Adipose tissue (tissue), 3 donors: ENCODE results near the gene CA5A. TPM values are rescaled to one million over a fixed set of nuclear protein-coding genes. Genes with fewer than 3 reads are reported as not detected.
"Not testable (repeated sequence)": the region's sequence is repeated elsewhere in the genome, so short reads cannot be mapped to it uniquely, and the experiment has no call there.

ENCODE experiments used
- H3K27ac ChIP-seq: one replicate; pipeline ENCODE4 v1.5.1; 2013; ENCODE audit warnings: low read depth, low read length
- WGBS, 3 donors: extraction: QIAGEN DNeasy Blood & Tissue Kit; methylation state at CpG; one replicate each; pipeline ENCODE4 v1.1.7; 2013; 5-methylcytosine and 5-hydroxymethylcytosine counted together
- polyA plus RNA-seq, 3 donors: library from polyadenylated mRNA; stranded (reverse); fragments of 200-250 nt; gene quantifications; one replicate each; pipeline ENCODE4 v1.2.3, GENCODE V29; 2013
- donor health status: healthy with polysubstance abuse.
- donor health status: Bipolar disorder and iron deficiency.
- donor health status: healthy.

The CA5A gene
- not detected for polyA plus RNA-seq

GRCh38 chr16:87936375-87937230 lies at the start of gene CA5A:
Gene CA5A (minus strand): TSS chr16:87936529. CDS start chr16:87936450, 79 bp downstream.
- no peak within 1 kb of the TSS for H3K27ac ChIP-seq
- 81 to 91% (median 82%) methylated on average over 15 of the region's 15 CpGs for WGBS, 3 donors

- WGBS, 3 donors = 71 to 90% (median 71%) methylated on average over 5 of the region's 5 CpGs
- not testable (repeated sequence) for H3K27ac ChIP-seq
Measured at GRCh38 chr16:87985493-87985892, 49.2 kb upstream of the CA5A start.

GRCh38 chr16:87984632-87985267 lies 48.4 kb upstream of the CA5A start:
- WGBS, 3 donors = 95 to 96% (median 96%) methylated on average over 27 to 28 of the region's 28 CpGs
- no peak overlapping the region for H3K27ac ChIP-seq

GRCh38 chr16:87984180-87984579 lies 47.9 kb upstream of the CA5A start:
- not testable (repeated sequence) for H3K27ac ChIP-seq
- 88 to 93% (median 89%) methylated on average over 15 of the region's 15 CpGs for WGBS, 3 donors

- H3K27ac ChIP-seq = not testable (repeated sequence)
- 48 to 73% (median 67%) methylated on average over 6 to 7 of the region's 7 CpGs for WGBS, 3 donors
Measured at GRCh38 chr16:87983737-87984097, 47.4 kb upstream of the CA5A start.

GRCh38 chr16:87983072-87983736 lies 46.9 kb upstream of the CA5A start:
- 48 to 62% (median 54%) methylated on average over 19 to 20 of the region's 20 CpGs for WGBS, 3 donors
- not testable (repeated sequence) for H3K27ac ChIP-seq

GRCh38 chr16:87982581-87983041 lies 46.3 kb upstream of the CA5A start:
- no peak overlapping the region for H3K27ac ChIP-seq
- WGBS, 3 donors = 73 to 78% (median 77%) methylated on average over 16 to 17 of the region's 17 CpGs

GRCh38 chr16:87981376-87981775 lies 45.0 kb upstream of the CA5A start:
- 76 to 89% (median 78%) methylated on average over 4 of the region's 4 CpGs for WGBS, 3 donors
- not testable (repeated sequence) for H3K27ac ChIP-seq

GRCh38 chr16:87979911-87980630 lies 43.7 kb upstream of the CA5A start:
- WGBS, 3 donors = 57 to 76% (median 69%) methylated on average over 12 of the region's 12 CpGs
- not testable (repeated sequence) for H3K27ac ChIP-seq

- WGBS, 3 donors = 45 to 84% (median 79%) methylated on average over 8 of the region's 8 CpGs
- H3K27ac ChIP-seq = no peak overlapping the region
Measured at GRCh38 chr16:87979352-87979751, 43.0 kb upstream of the CA5A start.

- WGBS, 3 donors = 84 to 85% (median 85%) methylated on average over 5 of the region's 5 CpGs
Measured at GRCh38 chr16:87978127-87978526, 41.8 kb upstream of the CA5A start.

GRCh38 chr16:87976665-87977064 lies 40.3 kb upstream of the CA5A start:
- H3K27ac ChIP-seq = no peak overlapping the region
- 65 to 78% (median 67%) methylated on average over 3 of the region's 3 CpGs for WGBS, 3 donors

More at GRCh38 chr16:87978127-87978526, 41.8 kb upstream of the CA5A start:
- no peak overlapping the region for H3K27ac ChIP-seq

GRCh38 chr16:87974178-87974577 lies 37.8 kb upstream of the CA5A start:
- WGBS, 3 donors = 70 to 93% (median 75%) methylated on average over 9 of the region's 9 CpGs
- H3K27ac ChIP-seq = no peak overlapping the region

- 51 to 90% (median 57%) methylated on average over 3 of the region's 3 CpGs for WGBS, 3 donors
- H3K27ac ChIP-seq = no peak overlapping the region
Measured at GRCh38 chr16:87973717-87974116, 37.4 kb upstream of the CA5A start.

GRCh38 chr16:87971933-87972332 lies 35.6 kb upstream of the CA5A start:
- 96 to 100% (median 98%) methylated on average over 2 of the region's 2 CpGs for WGBS, 3 donors
- H3K27ac ChIP-seq = no peak overlapping the region

GRCh38 chr16:87970186-87970585 lies 33.9 kb upstream of the CA5A start:
- no peak overlapping the region for H3K27ac ChIP-seq
- 42 to 78% (median 49%) methylated on average over 3 of the region's 3 CpGs for WGBS, 3 donors

- 79 to 90% (median 82%) methylated on average over 7 of the region's 7 CpGs for WGBS, 3 donors
Measured at GRCh38 chr16:87968541-87968940, 32.2 kb upstream of the CA5A start.

GRCh38 chr16:87966685-87967185 lies 30.4 kb upstream of the CA5A start:
- H3K27ac ChIP-seq = peak overlapping the region; percentile 17
- 15 to 27% (median 17%) methylated on average over 13 to 14 of the region's 14 CpGs for WGBS, 3 donors

More at GRCh38 chr16:87968541-87968940, 32.2 kb upstream of the CA5A start:
- no peak overlapping the region for H3K27ac ChIP-seq
